Prostate gland (tissue), 2 donors: Measurements from ENCODE around the gene IQGAP2.

Experiments
- POLR2AphosphoS5 ChIP-seq: sonication (generic); formaldehyde crosslinking; IDR thresholded peaks from one replicate; pipeline ENCODE4 v1.6.1; 2017; ENCODE audit warnings: antibody characterized with exemption
- TF ChIP-seq, protein P1 (sequence below), 4 experiments: fragments of 200-600 bp in 2 of 4; fragments of 450-650 bp in 2 of 4; sonication (generic) in 2 of 4; IDR thresholded peaks; 1 replicate in 3 of 4; 2 replicates in 1 of 4; pipeline ENCODE4 v1.5.1; 2016 to 2019; ENCODE audit warnings: antibody characterized with exemption in 4 of 4, mild to moderate bottlenecking in 2 of 4, moderate library complexity in 2 of 4

DNA sequence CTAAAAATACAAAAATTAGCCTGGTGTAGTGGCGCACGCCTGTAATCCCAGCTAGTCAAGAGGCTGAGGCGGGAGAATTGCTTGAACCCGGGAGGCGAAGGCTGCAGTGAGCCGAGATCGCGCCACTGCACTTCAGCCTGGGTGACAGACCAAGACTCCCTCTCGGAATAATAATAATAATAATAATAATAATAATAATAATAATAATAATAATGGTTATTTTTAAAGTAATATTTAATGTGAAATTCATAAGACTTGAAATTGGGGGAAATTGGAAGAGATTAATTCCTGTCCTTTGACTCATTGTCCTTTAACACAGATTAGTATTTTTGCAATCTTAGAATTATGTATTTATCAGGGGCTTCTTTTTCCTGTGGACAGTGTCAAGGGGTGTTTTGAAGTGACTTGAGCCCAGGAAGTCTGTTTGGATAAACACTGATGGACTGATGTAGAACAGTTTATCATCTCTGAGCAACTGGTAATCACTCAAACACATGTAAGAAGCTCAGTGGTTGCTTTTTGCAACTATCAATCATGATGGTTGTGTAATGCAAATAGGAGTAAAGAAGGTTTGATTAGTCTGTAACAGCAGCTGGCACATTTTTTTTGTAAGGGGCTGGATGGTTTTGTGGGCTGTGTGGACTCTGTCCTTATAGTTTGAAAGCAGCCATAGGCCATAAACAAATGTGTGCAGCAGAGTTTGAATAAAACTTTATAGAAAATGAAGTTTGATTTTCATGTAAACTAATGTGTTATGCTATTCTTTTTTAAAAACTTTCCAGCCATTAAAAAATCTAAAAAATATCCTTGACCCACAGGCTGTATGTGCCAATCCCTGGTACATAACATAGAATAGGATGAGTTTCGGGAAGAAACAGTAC, 126.6 kb downstream of the IQGAP2 start:
- TF ChIP-seq, protein P1, sequence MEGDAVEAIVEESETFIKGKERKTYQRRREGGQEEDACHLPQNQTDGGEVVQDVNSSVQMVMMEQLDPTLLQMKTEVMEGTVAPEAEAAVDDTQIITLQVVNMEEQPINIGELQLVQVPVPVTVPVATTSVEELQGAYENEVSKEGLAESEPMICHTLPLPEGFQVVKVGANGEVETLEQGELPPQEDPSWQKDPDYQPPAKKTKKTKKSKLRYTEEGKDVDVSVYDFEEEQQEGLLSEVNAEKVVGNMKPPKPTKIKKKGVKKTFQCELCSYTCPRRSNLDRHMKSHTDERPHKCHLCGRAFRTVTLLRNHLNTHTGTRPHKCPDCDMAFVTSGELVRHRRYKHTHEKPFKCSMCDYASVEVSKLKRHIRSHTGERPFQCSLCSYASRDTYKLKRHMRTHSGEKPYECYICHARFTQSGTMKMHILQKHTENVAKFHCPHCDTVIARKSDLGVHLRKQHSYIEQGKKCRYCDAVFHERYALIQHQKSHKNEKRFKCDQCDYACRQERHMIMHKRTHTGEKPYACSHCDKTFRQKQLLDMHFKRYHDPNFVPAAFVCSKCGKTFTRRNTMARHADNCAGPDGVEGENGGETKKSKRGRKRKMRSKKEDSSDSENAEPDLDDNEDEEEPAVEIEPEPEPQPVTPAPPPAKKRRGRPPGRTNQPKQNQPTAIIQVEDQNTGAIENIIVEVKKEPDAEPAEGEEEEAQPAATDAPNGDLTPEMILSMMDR (IDR thresholded peaks at IDR 0.05) = no peak
- no peak for TF ChIP-seq POLR2AphosphoS5
